ENCODE measurements around the gene HK1.

DNA sequence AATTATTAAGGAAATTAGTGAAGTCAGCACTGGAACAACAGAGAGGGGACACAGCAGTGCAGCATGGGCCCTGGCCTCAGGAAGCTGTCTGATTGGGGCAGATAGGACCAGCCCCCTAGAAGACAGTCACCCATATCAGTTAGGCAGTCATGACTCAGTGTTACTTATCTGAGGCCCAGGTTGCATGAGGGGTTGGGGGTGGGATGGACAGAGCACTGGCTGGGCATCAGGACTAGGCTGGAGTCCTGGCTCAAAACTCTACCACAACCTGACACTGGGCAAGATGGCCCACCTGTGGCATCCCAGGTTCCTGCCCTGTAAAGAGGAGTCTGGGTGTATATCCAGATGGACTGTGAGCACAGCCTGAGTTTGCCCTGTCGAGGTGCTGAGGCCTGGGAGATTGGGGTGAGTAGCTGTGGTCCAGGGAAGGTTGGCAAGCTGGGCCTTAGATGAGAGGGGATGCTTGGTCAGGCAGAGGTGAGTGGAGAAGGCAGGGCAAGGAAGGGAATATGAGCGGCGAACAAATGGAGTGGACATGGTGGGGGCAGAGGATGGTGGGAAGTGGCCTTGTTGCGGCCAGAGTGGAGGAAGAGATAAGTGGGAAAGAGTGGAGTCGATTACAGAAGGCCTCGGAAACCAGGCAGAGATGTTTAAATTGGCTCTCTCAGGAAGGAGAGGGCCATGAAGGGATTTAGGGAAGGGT lies 37.5 kb downstream of the HK1 start:
- TF ChIP-seq, protein P1, sequence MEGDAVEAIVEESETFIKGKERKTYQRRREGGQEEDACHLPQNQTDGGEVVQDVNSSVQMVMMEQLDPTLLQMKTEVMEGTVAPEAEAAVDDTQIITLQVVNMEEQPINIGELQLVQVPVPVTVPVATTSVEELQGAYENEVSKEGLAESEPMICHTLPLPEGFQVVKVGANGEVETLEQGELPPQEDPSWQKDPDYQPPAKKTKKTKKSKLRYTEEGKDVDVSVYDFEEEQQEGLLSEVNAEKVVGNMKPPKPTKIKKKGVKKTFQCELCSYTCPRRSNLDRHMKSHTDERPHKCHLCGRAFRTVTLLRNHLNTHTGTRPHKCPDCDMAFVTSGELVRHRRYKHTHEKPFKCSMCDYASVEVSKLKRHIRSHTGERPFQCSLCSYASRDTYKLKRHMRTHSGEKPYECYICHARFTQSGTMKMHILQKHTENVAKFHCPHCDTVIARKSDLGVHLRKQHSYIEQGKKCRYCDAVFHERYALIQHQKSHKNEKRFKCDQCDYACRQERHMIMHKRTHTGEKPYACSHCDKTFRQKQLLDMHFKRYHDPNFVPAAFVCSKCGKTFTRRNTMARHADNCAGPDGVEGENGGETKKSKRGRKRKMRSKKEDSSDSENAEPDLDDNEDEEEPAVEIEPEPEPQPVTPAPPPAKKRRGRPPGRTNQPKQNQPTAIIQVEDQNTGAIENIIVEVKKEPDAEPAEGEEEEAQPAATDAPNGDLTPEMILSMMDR (IDR thresholded peaks at IDR 0.05) = no peak
- TF ChIP-seq POLR2A (IDR thresholded peaks at IDR 0.05) = no peak
